ACHN (cell line): ENCODE results near the gene PTPRD.

ENCODE experiments used
- DNase-seq: peaks from one replicate; pipeline ENCODE4 v3.0.0-alpha.2; 2015
- in situ Hi-C: cut with HindIII; loops from 2 replicates; pipeline ENCODE4 v1.10.0; 2017; ENCODE audit warnings: low sequenced_read_pairs, low pct_ligation_motif_present, low pct_unique_long_range_greater_than_20kb

The PTPRD gene

GRCh38 chr9:9621355-9621940 is 991.4 kb downstream of the PTPRD start:
- in situ Hi-C loops = no loop called here
- DNase-seq = no peak

- in situ Hi-C loops = no loop called here
- no peak for DNase-seq
Observed at GRCh38 chr9:9620736-9621135, 992.1 kb downstream of the PTPRD start.

DNA sequence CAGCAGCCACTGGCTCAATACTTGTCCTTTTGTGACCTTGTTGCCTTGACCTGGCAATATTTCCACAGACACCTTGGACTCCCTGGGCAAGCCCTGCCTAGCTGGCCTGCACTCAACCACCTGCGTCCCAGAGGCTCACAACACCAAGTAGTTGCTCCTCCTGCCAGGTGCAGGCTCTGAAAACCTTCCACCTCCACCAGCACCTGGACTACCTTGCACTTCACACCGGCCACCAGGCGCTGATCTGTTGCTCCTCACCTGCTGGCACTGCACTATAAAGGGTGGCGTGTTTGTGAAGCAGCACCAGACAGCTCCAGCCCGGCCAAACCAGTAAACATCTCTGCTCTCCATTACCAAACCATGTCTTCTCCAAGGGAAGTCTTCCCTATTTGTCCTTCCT is 997.7 kb downstream of the PTPRD start:
- in situ Hi-C loops = no loop called here
- DNase-seq = no peak

DNA sequence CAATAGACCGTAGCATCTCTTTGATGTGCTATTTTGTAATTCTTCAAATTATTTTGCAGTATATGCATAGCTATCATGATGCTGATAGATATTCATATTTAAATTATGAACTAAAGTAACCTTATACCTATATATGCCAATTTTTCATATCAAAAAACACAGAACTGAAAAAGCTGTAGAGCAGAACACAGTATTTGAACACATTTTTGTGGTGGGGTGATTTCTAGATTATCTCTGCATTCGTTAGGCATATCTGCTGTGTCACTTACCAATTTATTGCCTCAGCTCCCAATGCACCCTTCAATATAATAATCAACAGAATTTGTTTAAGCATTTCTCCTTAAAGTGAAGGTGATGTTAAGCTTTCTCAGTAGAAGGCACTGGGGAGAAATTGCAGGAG is 998.2 kb downstream of the PTPRD start:
- in situ Hi-C loops = no loop called here
- no peak for DNase-seq

DNA sequence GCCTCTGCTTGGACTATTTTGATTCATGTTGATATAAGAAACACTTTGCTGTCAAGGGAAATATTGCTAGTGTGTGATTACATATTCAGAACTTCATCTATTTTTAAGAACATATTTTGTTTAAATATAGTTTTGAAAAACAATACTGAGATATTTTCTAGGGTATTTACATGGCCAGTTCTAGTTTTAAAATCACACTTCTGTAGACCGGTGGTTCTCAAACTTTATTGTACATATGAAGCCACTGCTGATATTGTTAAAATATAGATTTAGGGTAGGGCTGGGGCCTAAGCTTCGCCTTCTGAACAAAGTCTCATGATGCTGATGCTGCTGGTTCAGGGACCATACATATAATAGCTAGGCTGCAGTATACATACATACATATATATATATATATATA is 1000.0 kb downstream of the PTPRD start:
- in situ Hi-C loops = no loop called here
- DNase-seq = no peak

- DNase-seq = no peak
- in situ Hi-C loops = no loop called here
Observed at GRCh38 chr9:9612270-9612669, 1000.5 kb downstream of the PTPRD start.

DNA sequence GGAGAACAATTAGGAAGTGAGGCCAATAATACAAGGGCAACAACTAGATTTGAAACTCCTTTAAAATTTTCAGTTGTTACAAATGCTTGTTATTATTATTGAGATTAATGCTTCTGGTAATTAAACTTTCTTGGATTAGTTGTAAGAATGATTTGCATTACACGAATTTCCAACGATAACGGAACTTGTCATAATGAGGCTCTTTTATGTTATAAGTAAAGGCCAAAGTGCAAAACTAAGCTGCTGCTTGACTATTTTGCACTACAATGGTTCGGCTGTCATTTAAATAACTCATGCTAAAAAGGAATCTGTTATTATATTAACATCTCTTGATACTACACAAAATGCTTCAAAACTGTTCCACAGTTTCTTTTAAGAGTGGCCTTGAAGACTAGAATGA is 1007.1 kb downstream of the PTPRD start:
- no peak for DNase-seq
- in situ Hi-C loops = no loop called here

GRCh38 chr9:9603345-9603744 is 1009.5 kb downstream of the PTPRD start:
- DNase-seq = no peak
- in situ Hi-C loops = no loop called here

DNA sequence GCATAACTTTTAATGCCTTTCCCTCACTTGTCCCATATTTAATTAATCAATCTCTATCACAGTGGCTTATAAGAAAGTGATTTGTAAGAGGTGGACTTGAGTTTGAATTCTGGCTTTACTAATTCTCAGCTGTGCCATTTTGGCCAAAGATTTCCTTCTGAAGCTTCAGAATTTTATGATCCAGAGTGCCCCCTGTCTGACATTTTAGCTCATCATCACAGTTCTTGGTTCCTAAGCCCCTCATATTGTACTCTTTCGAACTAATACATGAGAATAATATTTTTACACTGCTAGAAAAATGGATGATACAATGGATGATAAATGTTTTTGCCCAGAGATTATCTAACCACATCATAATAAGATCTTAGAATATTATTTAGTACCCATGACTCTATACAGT is 1014.1 kb downstream of the PTPRD start:
- DNase-seq = peak; percentile 5
- in situ Hi-C loops = no loop called here

DNA sequence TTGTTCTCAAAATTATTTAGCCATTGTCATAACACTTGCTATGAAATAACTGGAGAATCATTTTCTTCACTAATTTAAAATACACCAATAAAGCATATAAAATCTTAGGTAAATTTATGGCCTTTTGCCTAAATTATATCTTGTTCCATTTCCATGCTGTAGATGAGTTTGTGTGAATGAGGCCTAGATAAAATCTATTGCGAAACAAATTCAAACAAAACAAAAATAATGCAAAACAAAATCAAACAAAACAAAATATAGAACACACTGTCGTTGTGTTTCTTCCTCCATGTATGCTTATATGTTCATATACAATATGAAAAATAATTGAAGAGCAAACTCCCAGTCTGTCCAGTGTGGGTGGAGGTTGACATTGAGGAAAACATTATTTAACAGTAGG is 1020.7 kb downstream of the PTPRD start:
- in situ Hi-C loops = no loop called here
- no peak for DNase-seq

GRCh38 chr9:9585920-9586319 is 1026.9 kb downstream of the PTPRD start:
- DNase-seq = no peak
- in situ Hi-C loops = no loop called here

- no peak for DNase-seq
- in situ Hi-C loops = no loop called here
Observed at GRCh38 chr9:9574080-9574479, 1038.7 kb downstream of the PTPRD start.

GRCh38 chr9:9565700-9566099 is 1047.1 kb downstream of the PTPRD start:
- in situ Hi-C loops = no loop called here
- DNase-seq = no peak

DNA sequence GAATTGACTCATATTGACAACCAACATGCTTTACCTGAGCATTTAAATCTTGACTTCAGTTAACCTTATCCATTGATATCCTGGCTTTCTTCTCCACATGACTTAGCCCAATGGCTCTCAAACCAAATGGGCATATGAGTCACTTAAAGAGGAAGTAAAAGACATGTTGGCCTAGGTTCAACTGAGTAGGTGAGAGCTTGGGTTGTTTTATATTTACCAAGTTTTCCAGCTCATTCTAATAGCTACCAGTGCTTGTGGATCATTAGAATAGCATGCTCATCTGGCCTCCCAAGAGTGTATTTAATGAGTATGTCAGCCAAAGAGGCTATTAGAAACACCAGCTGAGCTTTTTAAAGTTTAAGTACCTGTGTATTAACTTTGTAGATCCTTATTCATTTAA is 1049.0 kb downstream of the PTPRD start:
- in situ Hi-C loops = no loop called here
- DNase-seq = peak; percentile 9

DNA sequence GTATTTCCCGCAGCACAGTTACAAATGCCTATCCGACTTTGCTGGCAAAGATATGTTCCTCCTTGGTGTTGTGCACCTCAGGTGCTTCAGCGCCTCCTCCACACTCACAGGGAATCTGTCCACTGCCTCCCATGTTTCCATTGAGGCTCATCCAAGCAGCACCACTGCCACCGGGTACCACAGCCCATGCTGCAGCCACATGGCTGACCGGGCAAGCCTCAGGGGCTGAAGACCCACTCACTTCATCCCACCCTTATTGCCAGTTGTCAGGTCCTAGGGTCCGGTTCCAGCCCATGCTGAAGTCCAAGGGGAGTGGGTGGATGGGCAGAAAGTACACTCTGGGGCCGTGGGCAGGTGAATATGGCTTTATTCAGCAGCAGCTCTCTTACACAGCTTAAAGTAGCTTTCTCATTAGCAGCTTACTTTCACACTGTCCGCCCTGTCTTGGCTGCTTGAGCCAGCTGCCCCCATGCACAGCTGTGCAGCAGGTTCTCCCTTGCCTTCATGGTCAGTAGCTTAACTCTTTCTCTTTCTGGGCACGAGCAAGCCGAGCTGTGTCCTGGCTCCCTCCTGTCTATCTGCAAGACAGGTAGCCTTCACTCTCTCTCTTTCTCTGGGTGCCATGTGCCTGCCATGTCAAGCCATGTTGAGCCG is 1052.3 kb downstream of the PTPRD start:
- in situ Hi-C loops = no loop called here
- no peak for DNase-seq

- in situ Hi-C loops = no loop called here
- DNase-seq = no peak
Observed at GRCh38 chr9:9558907-9559306, 1053.9 kb downstream of the PTPRD start.

- no peak for DNase-seq
- in situ Hi-C loops = no loop called here
Observed at GRCh38 chr9:9557804-9558334, 1054.9 kb downstream of the PTPRD start.

GRCh38 chr9:9556865-9557803 is 1055.7 kb downstream of the PTPRD start:
- DNase-seq = no peak
- in situ Hi-C loops = no loop called here

GRCh38 chr9:9552665-9553064 is 1060.1 kb downstream of the PTPRD start:
- in situ Hi-C loops = no loop called here
- DNase-seq = no peak
